AG09319 (cell line): ENCODE measurements around the gene RORC.

ENCODE experiments used
- DNase-seq: peaks from one replicate; pipeline ENCODE4 v3.0.0-alpha.2; 2010; ENCODE audit warnings: low read depth; ENCODE audit errors: extremely low read depth
- TF ChIP-seq, protein P1 (sequence below): IDR thresholded peaks from 2 replicates; pipeline ENCODE4 v1.5.1; 2011; ENCODE audit warnings: low read depth, mild to moderate bottlenecking, inconsistent platforms, low read length, moderate library complexity

The RORC gene

DNA sequence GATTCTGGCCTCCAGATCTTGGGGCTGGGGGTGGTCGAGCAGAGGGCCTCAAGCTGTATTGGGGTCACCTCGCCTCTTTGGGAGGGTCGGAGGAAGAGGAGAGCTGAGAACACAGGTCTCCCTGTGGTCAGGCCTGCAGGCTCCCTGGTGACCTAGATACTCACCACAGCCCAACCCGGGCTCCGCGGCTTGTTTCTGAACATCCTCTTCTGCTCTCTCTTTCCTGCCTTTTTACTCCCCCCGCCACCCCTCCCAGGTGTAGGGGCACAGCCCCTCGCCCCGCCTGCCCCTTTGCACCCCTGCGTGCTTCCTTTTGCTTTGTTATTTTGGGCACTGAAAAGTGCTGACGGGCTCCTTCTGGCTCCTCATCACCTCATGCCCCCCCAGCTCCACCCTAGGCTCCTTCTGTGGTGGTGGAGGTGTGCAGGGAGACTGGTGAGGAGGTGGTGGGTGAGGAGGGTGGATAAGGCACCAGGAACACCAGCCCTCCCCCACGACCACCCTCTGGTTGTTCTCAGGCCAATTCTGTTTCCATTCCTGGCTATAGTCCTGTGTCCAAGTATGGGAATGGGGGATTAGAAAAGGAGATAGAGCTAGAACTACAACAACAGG is 15.8 kb downstream of the RORC start:
- no peak for DNase-seq
- TF ChIP-seq, protein P1, sequence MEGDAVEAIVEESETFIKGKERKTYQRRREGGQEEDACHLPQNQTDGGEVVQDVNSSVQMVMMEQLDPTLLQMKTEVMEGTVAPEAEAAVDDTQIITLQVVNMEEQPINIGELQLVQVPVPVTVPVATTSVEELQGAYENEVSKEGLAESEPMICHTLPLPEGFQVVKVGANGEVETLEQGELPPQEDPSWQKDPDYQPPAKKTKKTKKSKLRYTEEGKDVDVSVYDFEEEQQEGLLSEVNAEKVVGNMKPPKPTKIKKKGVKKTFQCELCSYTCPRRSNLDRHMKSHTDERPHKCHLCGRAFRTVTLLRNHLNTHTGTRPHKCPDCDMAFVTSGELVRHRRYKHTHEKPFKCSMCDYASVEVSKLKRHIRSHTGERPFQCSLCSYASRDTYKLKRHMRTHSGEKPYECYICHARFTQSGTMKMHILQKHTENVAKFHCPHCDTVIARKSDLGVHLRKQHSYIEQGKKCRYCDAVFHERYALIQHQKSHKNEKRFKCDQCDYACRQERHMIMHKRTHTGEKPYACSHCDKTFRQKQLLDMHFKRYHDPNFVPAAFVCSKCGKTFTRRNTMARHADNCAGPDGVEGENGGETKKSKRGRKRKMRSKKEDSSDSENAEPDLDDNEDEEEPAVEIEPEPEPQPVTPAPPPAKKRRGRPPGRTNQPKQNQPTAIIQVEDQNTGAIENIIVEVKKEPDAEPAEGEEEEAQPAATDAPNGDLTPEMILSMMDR: no peak

GRCh38 chr1:151814971-151815545 is 16.5 kb downstream of the RORC start:
- TF ChIP-seq, protein P1: no peak
- DNase-seq: no peak

DNA sequence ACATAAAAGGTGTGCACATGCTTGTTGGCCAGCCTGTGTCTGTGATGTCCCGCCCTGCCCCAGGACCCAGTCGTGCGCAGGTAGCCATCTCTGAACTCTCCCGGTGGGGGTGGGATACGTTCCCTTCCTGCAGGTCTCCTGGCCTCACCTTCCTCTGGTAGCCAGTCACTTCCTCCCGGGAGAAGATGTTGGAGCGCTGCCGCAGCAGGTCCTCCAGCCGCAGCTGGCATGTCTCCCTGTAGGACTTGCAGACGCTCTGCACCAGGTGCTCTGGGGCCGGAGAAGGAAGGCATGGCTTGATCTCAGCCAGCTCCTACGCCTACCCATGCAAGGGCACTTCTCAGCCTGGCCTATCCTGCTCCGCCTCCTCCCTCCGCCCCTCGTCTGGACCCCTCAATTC is 17.2 kb downstream of the RORC start:
- DNase-seq: no peak
- TF ChIP-seq, protein P1: no peak

DNA sequence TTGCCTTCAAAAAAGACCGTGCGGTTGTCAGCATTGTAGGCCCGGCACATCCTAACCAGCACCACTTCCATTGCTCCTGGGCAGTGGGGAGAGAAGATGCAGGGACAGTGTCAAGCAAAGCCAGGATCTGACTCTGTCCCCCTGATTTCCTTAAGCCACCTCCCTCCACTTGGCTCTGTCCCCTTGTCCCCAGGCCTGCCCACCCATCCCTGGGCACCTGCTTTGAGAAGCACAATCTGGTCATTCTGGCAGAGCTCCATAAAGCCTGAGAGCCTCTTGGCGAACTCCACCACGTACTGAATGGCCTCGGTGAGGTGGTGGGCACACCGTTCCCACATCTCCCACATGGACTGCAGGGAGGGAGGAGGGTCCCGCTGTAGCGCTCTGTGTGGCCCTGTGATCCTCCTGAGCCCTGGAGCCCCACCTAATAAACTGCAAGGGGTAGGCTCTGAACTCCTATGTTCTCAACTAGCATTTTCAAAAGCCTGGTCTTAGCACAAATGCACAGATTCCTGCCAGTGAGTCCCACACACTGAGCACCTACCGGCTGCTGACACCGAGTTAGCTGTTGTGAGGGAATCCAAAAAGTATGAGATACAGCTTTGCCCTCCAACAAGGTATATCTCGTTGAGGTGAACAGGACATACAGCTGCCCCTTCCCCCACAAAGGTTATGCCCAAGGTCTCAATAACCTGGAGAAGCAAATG is 18.2 kb downstream of the RORC start:
- TF ChIP-seq, protein P1: no peak
- DNase-seq: no peak

- DNase-seq: no peak
- TF ChIP-seq, protein P1: no peak
Measured at GRCh38 chr1:151811181-151811580, 20.4 kb downstream of the RORC start.

- TF ChIP-seq, protein P1: no peak
- no peak for DNase-seq
Measured at GRCh38 chr1:151809985-151810556, 21.5 kb downstream of the RORC start.
